Esophagus (tissue), 2 donors: ENCODE data around the gene IFFO2. TPM values are rescaled to one million over a fixed set of nuclear protein-coding genes. Genes with fewer than 3 reads are reported as not detected.

Experiments
- H3K27ac ChIP-seq, 2 donors: one replicate each; pipeline ENCODE4 v1.5.1; 2013; ENCODE audit warnings: low read depth in 2 of 2, mild to moderate bottlenecking in 2 of 2, inconsistent platforms in 1 of 2, low read length in 1 of 2, moderate library complexity in 1 of 2
- H3K27me3 ChIP-seq, 2 donors: one replicate each; pipeline ENCODE4 v1.6.1; 2013; ENCODE audit warnings: low read length in 2 of 2, control low read depth in 1 of 2, mild to moderate bottlenecking in 1 of 2; ENCODE audit not compliant: insufficient read depth in 2 of 2, control insufficient read depth in 1 of 2
- H3K36me3 ChIP-seq, 2 donors: one replicate each; pipeline ENCODE4 v1.6.1; 2013; ENCODE audit warnings: low read length in 1 of 2; ENCODE audit not compliant: control insufficient read depth in 2 of 2, insufficient read depth in 2 of 2
- H3K4me1 ChIP-seq, 2 donors: one replicate each; pipeline ENCODE4 v1.6.1; 2013; ENCODE audit warnings: low read length in 1 of 2; ENCODE audit not compliant: control insufficient read depth in 2 of 2, insufficient read depth in 2 of 2
- H3K4me3 ChIP-seq, 2 donors: one replicate each; pipeline ENCODE4 v1.5.1; 2013; ENCODE audit warnings: low read length in 2 of 2, mild to moderate bottlenecking in 2 of 2, low read depth in 1 of 2, moderate library complexity in 1 of 2
- H3K9me3 ChIP-seq, 2 donors: one replicate each; pipeline ENCODE4 v1.6.1; 2013; ENCODE audit warnings: mild to moderate bottlenecking in 2 of 2, low read depth in 1 of 2, low read length in 1 of 2, moderate library complexity in 1 of 2; ENCODE audit not compliant: control insufficient read depth in 2 of 2, insufficient read depth in 1 of 2
- WGBS, 2 donors: extraction: QIAGEN DNeasy Blood & Tissue Kit; methylation state at CpG; one replicate each; pipeline ENCODE4 v1.1.7; 2013; 5-methylcytosine and 5-hydroxymethylcytosine counted together
- polyA plus RNA-seq, 2 donors: library from polyadenylated mRNA; stranded (reverse); fragments of 200-250 nt; gene quantifications; one replicate each; pipeline ENCODE4 v1.2.3, GENCODE V29; 2013
- donor health status: healthy with polysubstance abuse.
- donor health status: Bipolar disorder and iron deficiency.

IFFO2 gene
- polyA plus RNA-seq, 2 donors, result 28.7 to 51.9 TPM

DNA sequence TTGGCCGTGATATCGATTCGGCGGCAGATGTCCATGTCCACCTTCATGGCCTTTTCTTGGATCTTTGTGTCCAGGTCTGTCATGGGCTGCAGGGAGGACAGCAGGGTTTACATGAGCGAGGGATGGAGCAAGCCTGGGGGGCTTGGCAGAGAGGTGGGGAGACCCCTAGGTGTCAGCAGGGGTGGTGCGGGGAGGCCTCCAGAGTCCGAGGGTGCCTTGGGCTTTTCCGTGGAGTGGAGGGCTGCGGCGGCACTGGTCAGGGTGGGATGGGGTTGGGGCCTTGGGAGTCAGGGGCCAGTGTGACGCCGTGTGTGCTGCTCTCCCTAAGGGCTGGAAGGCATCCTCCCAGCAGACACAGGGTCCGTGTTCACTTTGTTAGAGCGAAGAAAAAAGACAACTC lies 38.1 kb downstream of the IFFO2 start:
- peaks cover 10 to 34% of the 10 kb centered on the region in 2 donors for H3K36me3 ChIP-seq
- H3K27ac ChIP-seq, result no peak overlapping the region
- WGBS, 2 donors, result 96 to 97% methylated on average over 14 of the region's 14 CpGs
- no peak overlapping the region for H3K4me3 ChIP-seq
- peaks cover 0 to 2% of the 10 kb centered on the region in 2 donors for H3K9me3 ChIP-seq
- no peaks in the 10 kb centered on the region for H3K27me3 ChIP-seq
- H3K4me1 ChIP-seq, result peaks cover 5 to 17% of the 10 kb centered on the region in 2 donors

DNA sequence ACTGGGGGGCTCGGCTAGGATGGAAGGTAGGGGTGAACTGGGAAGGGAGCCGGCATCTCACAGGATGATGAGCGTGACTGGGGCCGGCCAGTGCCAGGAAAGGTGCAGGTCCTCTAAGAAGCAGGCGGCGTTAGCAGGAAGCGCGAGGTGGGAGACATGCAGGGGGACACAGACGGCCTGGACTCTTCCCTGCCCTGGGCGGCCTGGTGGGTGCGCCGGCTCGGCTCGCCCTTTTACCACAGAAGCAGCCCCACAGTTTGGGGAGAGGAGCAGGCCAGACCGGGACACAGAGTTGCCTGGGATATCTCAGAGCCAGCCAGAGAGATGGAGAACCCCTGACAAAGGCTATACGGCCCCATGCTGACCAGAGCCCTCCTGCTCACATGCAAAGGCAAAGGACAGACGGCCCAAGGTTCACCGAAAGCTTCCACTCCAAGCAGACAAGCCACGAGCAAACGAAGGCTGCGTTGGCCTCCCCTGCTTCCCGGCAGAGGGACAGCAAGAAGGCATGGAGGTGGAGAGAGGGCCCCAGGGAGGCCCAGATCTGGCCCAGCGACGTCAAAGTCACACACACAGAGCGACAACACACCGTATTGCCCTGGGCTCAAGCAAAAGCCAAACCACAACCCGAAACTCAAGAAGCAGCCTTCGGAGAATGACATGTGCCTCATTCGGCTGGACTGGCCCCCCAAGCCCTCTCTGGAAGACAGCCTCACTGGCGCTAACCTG lies 39.2 kb downstream of the IFFO2 start:
- no peaks in the 10 kb centered on the region for H3K27me3 ChIP-seq
- peaks cover 10 to 36% of the 10 kb centered on the region in 2 donors for H3K36me3 ChIP-seq
- no peak overlapping the region for H3K4me3 ChIP-seq
- no peak overlapping the region for H3K27ac ChIP-seq
- H3K9me3 ChIP-seq, result peaks cover 0 to 2% of the 10 kb centered on the region in 2 donors
- 93% methylated on average over 30 of the region's 30 CpGs for WGBS, 2 donors
- H3K4me1 ChIP-seq, result peaks cover 0 to 7% of the 10 kb centered on the region in 2 donors

DNA sequence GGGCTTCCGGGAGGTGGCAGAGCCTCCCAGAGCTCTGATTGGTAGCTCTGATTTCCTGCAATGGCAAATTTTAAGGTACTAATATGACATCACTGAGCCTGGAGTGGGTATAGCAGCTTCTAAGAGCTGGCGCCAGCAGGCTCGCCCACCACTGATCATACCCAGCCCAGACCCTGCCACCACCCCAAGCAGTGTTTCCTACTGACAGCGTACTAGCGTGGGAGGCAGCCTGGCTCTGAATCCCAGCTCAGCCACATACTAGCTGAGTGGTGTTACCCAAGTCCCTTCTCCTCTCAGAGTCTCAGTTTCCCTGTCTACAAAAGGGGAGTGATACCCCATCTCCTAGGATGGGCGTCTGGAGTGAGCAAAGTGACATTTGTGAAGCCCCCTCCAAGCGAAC lies 41.1 kb downstream of the IFFO2 start:
- Histone ChIP-seq H3K4me3 (no peak overlapping the region), H3K27ac (peak overlapping the region in 1 of 2 donors; percentile 11), H3K27me3 (no peaks in the 10 kb centered on the region), H3K4me1 (no peaks in the 10 kb centered on the region), H3K36me3 (peaks cover 10 to 43% of the 10 kb centered on the region in 2 donors), H3K9me3 (peaks cover 0 to 2% of the 10 kb centered on the region in 2 donors)
- whole genome bisulfite sequencing, 2 donors, result 91 to 94% methylated on average over 7 of the region's 7 CpGs

DNA sequence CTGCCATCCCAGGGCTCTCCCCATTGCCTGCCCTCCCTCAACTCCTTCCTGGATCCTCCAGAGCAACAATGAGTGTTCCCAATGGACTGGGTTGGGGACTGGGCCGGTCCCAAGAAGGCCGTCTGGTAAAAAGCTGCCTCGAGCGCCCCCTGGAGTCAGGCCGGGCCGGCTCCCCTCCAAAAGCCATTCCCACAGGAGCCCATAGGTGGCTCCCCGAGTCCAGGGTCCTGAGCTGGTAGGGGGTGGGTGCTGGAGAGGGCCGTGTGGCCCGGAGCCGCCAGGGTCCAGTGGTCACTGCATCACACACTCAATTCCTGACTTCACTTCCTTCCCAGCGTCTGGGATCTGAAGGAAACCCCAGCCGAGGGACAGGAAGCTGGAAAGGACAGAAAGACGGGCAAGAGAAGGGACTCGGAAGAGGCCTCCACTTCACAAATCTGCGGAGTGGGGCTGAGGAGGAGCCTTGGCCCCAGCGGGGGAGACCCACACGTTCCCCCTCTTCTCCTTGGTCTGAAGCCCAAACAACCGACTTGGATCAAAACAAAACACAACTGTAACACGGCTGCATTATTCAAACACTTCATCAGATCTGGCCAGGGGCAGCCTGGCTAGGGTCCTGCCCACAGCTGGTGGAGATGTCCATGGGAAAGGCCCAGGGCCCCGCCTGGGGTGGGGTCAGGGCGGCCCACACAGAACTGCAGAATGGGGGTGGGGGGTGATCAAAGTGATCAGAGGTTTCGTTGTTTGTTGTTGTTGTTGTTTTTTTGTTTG lies 43.2 kb downstream of the IFFO2 start:
- Histone ChIP-seq H3K36me3 (peaks cover 8 to 54% of the 10 kb centered on the region in 2 donors), H3K9me3 (no peaks in the 10 kb centered on the region), H3K4me3 (no peak overlapping the region), H3K27me3 (no peaks in the 10 kb centered on the region), H3K4me1 (no peaks in the 10 kb centered on the region), H3K27ac (peak overlapping the region in 1 of 2 donors; percentile 34)
- WGBS, 2 donors, result 28 to 31% methylated on average over 22 of the region's 22 CpGs

DNA sequence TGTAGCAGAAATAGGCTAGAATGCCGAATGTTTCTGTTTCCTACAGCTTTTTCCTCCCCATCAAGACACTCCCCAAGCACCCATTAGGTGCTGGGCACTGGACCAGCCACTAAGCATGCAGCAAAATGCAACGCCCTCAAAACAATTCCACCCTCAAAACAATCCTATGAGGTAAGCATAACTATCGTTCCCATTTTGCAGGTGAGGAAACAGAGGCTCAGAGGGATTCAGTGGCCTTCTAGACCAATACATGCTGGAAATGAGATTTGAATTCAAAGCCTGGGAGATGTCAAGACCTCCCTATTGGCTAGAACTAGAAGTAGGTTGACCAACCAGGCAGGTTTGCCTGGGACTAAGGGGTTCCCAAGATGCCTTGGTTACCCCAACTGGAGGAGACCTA lies 43.9 kb downstream of the IFFO2 start:
- Histone ChIP-seq H3K36me3 (peaks cover 11 to 52% of the 10 kb centered on the region in 2 donors), H3K27ac (peak overlapping the region in 1 of 2 donors; percentile 34), H3K27me3 (no peaks in the 10 kb centered on the region), H3K4me3 (no peak overlapping the region), H3K4me1 (no peaks in the 10 kb centered on the region), H3K9me3 (no peaks in the 10 kb centered on the region)
- WGBS, 2 donors, result 79 to 86% methylated on average over 3 of the region's 3 CpGs

DNA sequence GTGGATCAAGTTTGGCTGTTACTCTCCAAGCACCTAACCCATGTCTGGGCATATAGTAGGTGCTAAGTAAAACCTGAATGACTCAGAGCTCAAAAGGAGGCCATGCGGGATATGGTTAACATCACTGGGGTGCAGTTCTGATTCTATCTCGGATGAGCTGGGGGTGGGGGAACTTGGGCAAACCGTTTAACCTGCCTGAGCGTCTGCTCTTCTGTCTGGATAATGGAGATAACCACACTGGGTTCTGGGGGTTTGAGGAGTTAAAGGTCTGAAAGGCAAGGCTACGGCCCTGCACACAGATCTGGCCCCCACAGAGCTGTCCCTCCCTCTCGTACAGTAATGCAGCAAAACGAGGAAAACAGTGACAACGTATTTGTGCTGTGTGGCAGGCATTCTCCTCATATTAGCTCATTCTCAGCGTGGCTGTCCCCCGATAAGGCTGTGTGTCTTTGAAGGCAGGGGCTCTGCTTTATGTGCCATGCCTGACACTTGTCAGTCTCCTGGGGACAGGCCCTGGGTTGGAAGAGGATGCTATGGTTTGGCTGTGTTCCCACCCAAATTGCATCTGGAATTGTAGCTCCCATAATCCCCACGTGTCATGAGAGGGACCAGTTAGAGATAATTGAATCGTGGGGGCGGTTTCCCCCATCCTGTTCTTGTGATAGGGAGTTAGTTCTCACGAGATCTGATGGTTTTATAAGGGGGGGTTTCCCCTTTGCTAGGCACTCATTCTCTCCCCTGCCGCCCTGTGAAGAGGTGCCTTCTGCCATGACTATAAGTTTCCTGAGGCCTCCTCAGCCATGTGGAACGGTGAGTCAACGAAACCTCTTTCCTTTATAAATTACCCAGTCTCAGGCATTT lies 47.3 kb downstream of the IFFO2 start:
- Histone ChIP-seq H3K4me1 (no peaks in the 10 kb centered on the region), H3K36me3 (peaks cover 3 to 38% of the 10 kb centered on the region in 2 donors), H3K4me3 (no peak overlapping the region), H3K27ac (peak overlapping the region in 1 of 2 donors; percentile 17), H3K9me3 (no peaks in the 10 kb centered on the region), H3K27me3 (no peaks in the 10 kb centered on the region)
- WGBS, 2 donors, result 75 to 77% methylated on average over 17 of the region's 17 CpGs

DNA sequence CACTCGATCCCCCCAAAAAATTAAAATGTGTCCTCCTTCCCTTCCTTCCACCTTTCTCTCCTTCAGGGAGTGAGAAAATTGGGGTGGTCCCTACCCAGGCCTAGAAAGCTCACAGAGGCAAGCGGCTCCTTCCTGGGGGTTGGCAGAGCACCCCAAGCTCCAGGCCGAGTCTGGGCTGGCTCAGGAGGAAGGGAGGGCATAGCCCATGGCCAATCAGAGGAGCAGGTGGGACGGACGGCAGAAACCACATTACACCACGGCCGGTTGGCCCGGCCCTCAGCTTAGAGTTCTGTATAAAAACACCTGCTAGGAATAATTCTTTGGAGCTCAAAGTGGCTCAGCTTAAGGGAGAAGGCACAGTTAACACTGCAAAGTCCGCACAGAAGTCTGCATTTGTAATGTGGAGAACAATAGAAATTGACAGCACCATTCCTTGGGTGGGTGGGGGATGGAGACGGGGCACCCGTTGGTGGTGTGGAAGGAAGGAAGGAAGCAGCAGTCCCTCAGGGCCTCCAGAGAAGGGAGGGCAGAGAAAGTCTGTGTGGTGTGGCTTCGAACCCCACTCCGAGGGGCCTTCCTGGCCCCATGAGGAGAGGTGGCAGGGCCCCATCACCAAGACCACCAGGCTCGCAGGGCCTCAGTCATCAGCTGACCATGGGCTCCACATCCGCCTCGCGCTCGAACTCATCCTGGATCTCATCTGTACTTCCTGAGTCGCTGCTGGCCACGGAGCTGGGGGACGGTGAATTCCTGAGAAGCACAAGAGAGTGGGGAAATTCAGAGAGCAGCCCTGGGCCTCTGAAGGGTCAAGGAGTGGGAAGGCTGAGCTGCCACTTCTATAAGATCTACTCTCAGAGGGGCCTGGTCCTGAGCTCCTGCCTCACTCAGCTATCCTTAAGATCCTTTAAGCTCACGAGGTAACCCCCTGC lies 48.3 kb downstream of the IFFO2 start:
- WGBS, 2 donors, result 64 to 65% methylated on average over 22 of the region's 22 CpGs
- Histone ChIP-seq H3K27me3 (no peaks in the 10 kb centered on the region), H3K4me1 (no peaks in the 10 kb centered on the region), H3K27ac (peak overlapping the region; percentile 56 to 74), H3K9me3 (no peaks in the 10 kb centered on the region), H3K36me3 (peaks cover 3 to 38% of the 10 kb centered on the region in 2 donors), H3K4me3 (no peak overlapping the region)

DNA sequence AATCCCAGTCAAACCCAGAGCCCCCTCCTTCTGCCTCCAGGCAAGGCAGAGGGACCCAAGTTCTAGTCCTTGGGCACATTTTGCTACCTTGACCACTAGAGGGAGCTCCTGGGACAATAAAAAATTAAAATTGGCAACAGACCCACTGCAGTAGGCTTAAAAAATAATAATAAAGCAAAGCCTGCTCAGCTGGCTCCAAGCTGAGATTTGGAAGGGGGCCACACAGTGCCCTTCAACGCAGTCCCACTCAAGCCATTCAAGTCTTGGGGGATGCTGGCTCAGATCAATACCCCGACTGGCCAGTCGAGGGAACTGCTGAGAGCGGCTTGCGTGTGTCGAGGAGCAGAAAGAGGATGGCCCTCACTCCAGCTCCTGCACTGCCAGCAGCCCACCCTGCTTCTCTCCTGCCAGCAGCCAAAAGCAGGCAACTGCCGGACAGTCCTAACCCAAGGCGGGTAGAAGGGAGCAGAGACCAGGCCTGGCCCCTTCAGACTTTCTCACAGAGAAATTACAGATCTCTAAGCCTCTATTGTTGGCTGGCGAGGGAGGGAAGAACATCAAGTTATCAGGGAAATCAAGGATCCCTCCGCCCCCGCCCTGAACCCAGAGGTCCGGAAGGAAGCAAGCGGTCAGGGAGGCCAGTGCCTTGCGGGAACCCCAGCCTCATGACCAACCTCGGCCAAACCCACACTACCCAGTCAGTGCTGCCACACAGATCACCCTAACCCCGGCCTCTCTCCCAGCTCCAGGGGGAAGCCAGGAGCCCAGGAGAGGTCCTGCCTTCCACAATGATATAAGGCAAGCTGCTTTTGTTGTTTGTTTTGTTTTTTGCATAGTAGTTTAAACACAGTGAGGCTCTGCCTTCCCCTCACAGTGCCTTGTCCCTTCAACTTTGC lies 49.2 kb downstream of the IFFO2 start:
- Histone ChIP-seq H3K4me3 (no peak overlapping the region), H3K36me3 (peaks cover 3 to 35% of the 10 kb centered on the region in 2 donors), H3K27ac (peak overlapping the region; percentile 56 to 74)

More for the DNA sequence above, 49.2 kb downstream of the IFFO2 start:
- H3K27me3 ChIP-seq, result no peaks in the 10 kb centered on the region
- 43 to 47% methylated on average over 16 of the region's 16 CpGs for WGBS, 2 donors
- no peaks in the 10 kb centered on the region for H3K4me1 ChIP-seq
- H3K9me3 ChIP-seq, result no peaks in the 10 kb centered on the region
